Heart left ventricle (tissue), 16 donors: ENCODE data around the gene NMRK1. TPM values are rescaled to one million over a fixed set of nuclear protein-coding genes. Genes with fewer than 3 reads are reported as not detected.

ENCODE experiments used
- ATAC-seq, 4 donors: fragments of 200-7000 bp; cut with Tn5 transposase; one replicate each; pipeline ENCODE4 v1.9.1; 2020 to 2022; ENCODE audit warnings: moderate library complexity in 4 of 4, mild to moderate bottlenecking in 3 of 4, moderate number of reproducible peaks in 1 of 4
- DNase-seq, 5 donors: peaks; one replicate each; pipeline ENCODE4 v3.0.0-alpha.2; 2020
- H3K27ac ChIP-seq, 12 donors: fragments of 200-600 bp; sonication (generic) in 4 of 12; one replicate each; pipeline versions ENCODE4 v1.5.0 to v1.8.0; 2016 to 2022; ENCODE audit warnings: mild to moderate bottlenecking in 2 of 12
- H3K27me3 ChIP-seq, 9 donors: fragments of 200-600 bp; sonication (generic) in 2 of 9; one replicate each; pipeline versions ENCODE4 v1.5.1 to v1.8.0; 2016 to 2022; ENCODE audit warnings: mild to moderate bottlenecking in 3 of 9
- H3K36me3 ChIP-seq, 9 donors: fragments of 200-600 bp; sonication (generic) in 2 of 9; one replicate each; pipeline versions ENCODE4 v1.5.0 to v1.8.0; 2018 to 2022; ENCODE audit warnings: mild to moderate bottlenecking in 2 of 9
- H3K4me1 ChIP-seq, 12 donors: fragments of 200-600 bp; sonication (generic) in 4 of 12; one replicate each; pipeline versions ENCODE4 v1.5.0 to v1.8.0; 2016 to 2022; ENCODE audit warnings: mild to moderate bottlenecking in 3 of 12
- H3K4me3 ChIP-seq, 12 donors: fragments of 200-600 bp; sonication (generic) in 4 of 12; one replicate each; pipeline versions ENCODE4 v1.5.0 to v1.8.0; 2017 to 2022; ENCODE audit warnings: mild to moderate bottlenecking in 9 of 12, moderate library complexity in 4 of 12
- H3K9me3 ChIP-seq, 12 donors: fragments of 200-600 bp; sonication (generic) in 4 of 12; one replicate each; pipeline versions ENCODE4 v1.5.0 to v1.8.0; 2016 to 2022; ENCODE audit warnings: mild to moderate bottlenecking in 1 of 12
- POLR2A ChIP-seq, 2 donors: fragments of 450-650 bp; IDR thresholded peaks; one replicate each; pipeline ENCODE4 v1.6.1; 2017; ENCODE audit warnings: antibody characterized with exemption in 2 of 2, mild to moderate bottlenecking in 2 of 2, moderate library complexity in 2 of 2
- WGBS, 4 donors: extraction: QIAGEN DNeasy Blood & Tissue Kit in 2 of 4; methylation state at CpG; one replicate each; pipeline versions ENCODE4 v1.1.5 to v1.1.7; 2013 to 2018; 5-methylcytosine and 5-hydroxymethylcytosine counted together
- intact Hi-C, 10 donors: fragments of 100-400 bp; cut with DNase I; formaldehyde crosslinking; loops; one replicate each; pipeline versions ENCODE4 v1.11.1 to v1.14.2; 2022
- polyA plus RNA-seq, 2 donors: library from polyadenylated mRNA; stranded (reverse); fragments of 200-250 nt; gene quantifications; one replicate each; pipeline ENCODE4 v1.2.3, GENCODE V29; 2013
- total RNA-seq, 9 donors: library from RNA; depleted of rRNA in 2 of 9; stranded (reverse); fragments of >200 nt in 2 of 9; fragmentation: NEBNext Ultra II Directional in 3 of 9; extraction: Animal tissue kit (Norgen Biotek cat#: 25700) in 3 of 9; gene quantifications; one replicate each; pipeline versions ENCODE4 v1.1.0 to v1.2.4, GENCODE V29; 2016 to 2023
- TF ChIP-seq, protein P1 (sequence below), 12 donors: fragments of 200-600 bp; sonication (generic) in 4 of 12; IDR thresholded peaks; one replicate each; pipeline versions ENCODE4 v1.5.0 to v1.8.0; 2018 to 2022; ENCODE audit warnings: antibody characterized with exemption in 12 of 12, mild to moderate bottlenecking in 5 of 12
- donor health status: ischemic (EF 13 %, LVEDD 7.1; RV severe dilation, severe dysfunction).
- donor health status: healthy with polysubstance abuse.
- donor health status: DM: no; HTN: yes; CAD: no.
- donor health status: DM: no; HTN: no; CAD: no.
- donor health status: ischemic (EF 25% LVEDD 6.9; RV normal size, moderate dysfunction).
- donor health status: ischemic (EF 25% LVEDD 5.7; RV mildly dilated, moderate dysfunction).
- donor health status: healthy.
- donor health status: DM: yes; HTN: yes; CAD: no.
- donor health status: ischemic (EF 35%, LVEDD 5.7; RV mildly dilated, moderate dysfunction).
- donor health status: nonischemic (EF 11% LVEDD 7.7; RV severe dilation, severe dysfunction).
- donor health status: DM: yes; HTN: yes; CAD: no.
- donor health status: PGD.
- donor health status: ischemic (EF 29% LVEDD 5.4; RV normal size, mild dysfunction).
- donor health status: nonischemic (EF 23%, LVEDD 6.1; RV moderate dilation, normal function).

NMRK1 gene
- total and polyA plus RNA-seq, 11 donors: 5.5 to 25.0 (median 11.3) TPM

DNA sequence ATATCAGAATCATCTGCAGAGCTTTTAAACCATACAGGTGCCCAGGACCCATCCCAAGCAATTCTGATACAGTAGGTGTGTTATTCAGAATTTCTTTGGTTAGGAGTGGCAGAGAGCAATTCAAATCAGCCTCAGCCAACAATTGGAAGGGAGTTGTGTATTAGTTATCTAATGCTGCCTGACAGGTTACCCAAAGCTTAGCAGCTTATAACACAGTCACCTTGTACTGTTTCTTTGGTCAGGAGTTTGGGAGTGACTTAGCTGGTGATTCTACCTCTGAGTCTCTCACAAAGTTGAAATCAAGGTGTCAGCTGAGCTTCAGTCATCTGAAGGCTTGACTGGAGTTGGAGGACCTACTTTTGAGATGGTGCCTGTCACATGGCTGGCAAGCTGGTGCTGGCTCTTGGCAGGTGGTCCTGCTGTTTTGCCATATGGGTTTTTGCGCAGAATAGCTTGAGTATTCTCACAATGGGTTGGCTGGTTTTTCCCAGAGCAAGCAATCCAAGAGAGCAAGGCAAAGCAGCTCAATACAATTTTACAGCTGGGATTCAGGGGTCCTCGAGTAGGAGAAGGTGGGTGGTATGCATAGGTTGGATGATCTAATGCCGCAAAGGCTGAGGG lies 41.1 kb downstream of the NMRK1 start:
- Histone ChIP-seq H3K36me3 (no peaks in the 10 kb centered on the region), H3K9me3 (no peaks in the 10 kb centered on the region), H3K27ac (no peak overlapping the region), H3K27me3 (peaks cover 0 to 6% (median 0%) of the 10 kb centered on the region in 9 donors), H3K4me1 (no peaks in the 10 kb centered on the region), H3K4me3 (no peak overlapping the region)
- 89 to 96% (median 91%) methylated on average over 3 of the region's 3 CpGs for WGBS, 4 donors
- DNase-seq: no peak
- no peak for TF ChIP-seq POLR2A (IDR thresholded peaks at IDR 0.05)
- TF ChIP-seq, protein P1, sequence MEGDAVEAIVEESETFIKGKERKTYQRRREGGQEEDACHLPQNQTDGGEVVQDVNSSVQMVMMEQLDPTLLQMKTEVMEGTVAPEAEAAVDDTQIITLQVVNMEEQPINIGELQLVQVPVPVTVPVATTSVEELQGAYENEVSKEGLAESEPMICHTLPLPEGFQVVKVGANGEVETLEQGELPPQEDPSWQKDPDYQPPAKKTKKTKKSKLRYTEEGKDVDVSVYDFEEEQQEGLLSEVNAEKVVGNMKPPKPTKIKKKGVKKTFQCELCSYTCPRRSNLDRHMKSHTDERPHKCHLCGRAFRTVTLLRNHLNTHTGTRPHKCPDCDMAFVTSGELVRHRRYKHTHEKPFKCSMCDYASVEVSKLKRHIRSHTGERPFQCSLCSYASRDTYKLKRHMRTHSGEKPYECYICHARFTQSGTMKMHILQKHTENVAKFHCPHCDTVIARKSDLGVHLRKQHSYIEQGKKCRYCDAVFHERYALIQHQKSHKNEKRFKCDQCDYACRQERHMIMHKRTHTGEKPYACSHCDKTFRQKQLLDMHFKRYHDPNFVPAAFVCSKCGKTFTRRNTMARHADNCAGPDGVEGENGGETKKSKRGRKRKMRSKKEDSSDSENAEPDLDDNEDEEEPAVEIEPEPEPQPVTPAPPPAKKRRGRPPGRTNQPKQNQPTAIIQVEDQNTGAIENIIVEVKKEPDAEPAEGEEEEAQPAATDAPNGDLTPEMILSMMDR (IDR thresholded peaks at IDR 0.05): no peak
- no peak for ATAC-seq
- intact Hi-C loops: no loop called here

GRCh38 chr9:75041041-75041440 lies 46.9 kb downstream of the NMRK1 start:
- no peaks in the 10 kb centered on the region for H3K36me3 ChIP-seq
- H3K4me1 ChIP-seq: no peaks in the 10 kb centered on the region
- no peak overlapping the region for H3K27ac ChIP-seq
- 79 to 86% (median 83%) methylated on average over 1 of the region's 1 CpG for WGBS, 4 donors
- ATAC-seq (no peak), DNase-seq (no peak)
- TF ChIP-seq, protein P1 (IDR thresholded peaks at IDR 0.05): no peak
- no peak for TF ChIP-seq POLR2A (IDR thresholded peaks at IDR 0.05)
- intact Hi-C loops: no loop called here
- no peaks in the 10 kb centered on the region for H3K9me3 ChIP-seq
- no peak overlapping the region for H3K4me3 ChIP-seq
- H3K27me3 ChIP-seq: peaks cover 0 to 7% (median 0%) of the 10 kb centered on the region in 9 donors

GRCh38 chr9:75039801-75040200 lies 48.2 kb downstream of the NMRK1 start:
- no peaks in the 10 kb centered on the region for H3K36me3 ChIP-seq
- 50 to 75% (median 67%) methylated on average over 3 of the region's 3 CpGs for WGBS, 4 donors
- H3K27ac ChIP-seq: no peak overlapping the region
- intact Hi-C loops: no loop called here
- ATAC-seq (no peak), DNase-seq (no peak)
- H3K9me3 ChIP-seq: no peaks in the 10 kb centered on the region
- H3K4me1 ChIP-seq: no peaks in the 10 kb centered on the region
- H3K4me3 ChIP-seq: no peak overlapping the region
- TF ChIP-seq POLR2A (IDR thresholded peaks at IDR 0.05): no peak
- H3K27me3 ChIP-seq: peaks cover 0 to 7% (median 0%) of the 10 kb centered on the region in 9 donors

- no peaks in the 10 kb centered on the region for H3K4me1 ChIP-seq
- DNase-seq (no peak), ATAC-seq (peak in 1 of 4 donors; percentile 83)
- intact Hi-C loops: no loop called here
- H3K27me3 ChIP-seq: peaks cover 0 to 7% (median 0%) of the 10 kb centered on the region in 9 donors
- no peak overlapping the region for H3K27ac ChIP-seq
- no peak for TF ChIP-seq POLR2A (IDR thresholded peaks at IDR 0.05)
- TF ChIP-seq, protein P1 (IDR thresholded peaks at IDR 0.05): no peak
- H3K4me3 ChIP-seq: no peak overlapping the region
- WGBS, 4 donors: 65 to 75% (median 70%) methylated on average over 3 of the region's 3 CpGs
- no peaks in the 10 kb centered on the region for H3K9me3 ChIP-seq
- H3K36me3 ChIP-seq: no peaks in the 10 kb centered on the region
Measured at GRCh38 chr9:75039009-75039408, 48.9 kb downstream of the NMRK1 start.

DNA sequence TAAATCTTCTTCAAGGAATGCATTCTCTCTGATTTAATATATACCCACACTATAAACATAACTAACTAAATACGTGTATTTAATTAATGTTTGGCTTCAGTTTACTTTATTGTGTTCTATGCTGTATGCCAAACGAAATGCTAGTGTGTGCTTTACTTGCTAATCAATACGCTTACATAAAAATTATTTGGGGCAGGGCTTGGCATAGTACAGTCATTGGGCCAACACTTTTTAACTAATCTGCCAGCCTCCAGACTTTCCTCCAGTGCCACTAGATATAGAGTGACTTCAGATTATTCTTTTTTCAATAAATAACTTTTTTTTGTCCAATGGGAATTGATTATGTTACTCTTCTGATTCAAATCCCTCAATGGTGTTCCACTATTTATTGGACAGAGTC lies 51.2 kb downstream of the NMRK1 start:
- Histone ChIP-seq H3K27ac (no peak overlapping the region), H3K4me3 (no peak overlapping the region), H3K27me3 (peaks cover 0 to 7% (median 0%) of the 10 kb centered on the region in 9 donors), H3K9me3 (no peaks in the 10 kb centered on the region), H3K36me3 (no peaks in the 10 kb centered on the region), H3K4me1 (no peaks in the 10 kb centered on the region)
- no peak for TF ChIP-seq POLR2A (IDR thresholded peaks at IDR 0.05)
- TF ChIP-seq, protein P1 (IDR thresholded peaks at IDR 0.05): no peak
- ATAC-seq (no peak), DNase-seq (no peak)
- intact Hi-C loops: no loop called here
- 91 to 93% (median 91%) methylated on average over 3 of the region's 3 CpGs for WGBS, 4 donors
